Measurements from ENCODE around the gene NTN4. TPM values are rescaled to one million over a fixed set of nuclear protein-coding genes. Genes with fewer than 3 reads are reported as not detected.

The NTN4 gene
- total and polyA plus RNA-seq, 2 donors: 2.4 to 21.9 TPM

DNA sequence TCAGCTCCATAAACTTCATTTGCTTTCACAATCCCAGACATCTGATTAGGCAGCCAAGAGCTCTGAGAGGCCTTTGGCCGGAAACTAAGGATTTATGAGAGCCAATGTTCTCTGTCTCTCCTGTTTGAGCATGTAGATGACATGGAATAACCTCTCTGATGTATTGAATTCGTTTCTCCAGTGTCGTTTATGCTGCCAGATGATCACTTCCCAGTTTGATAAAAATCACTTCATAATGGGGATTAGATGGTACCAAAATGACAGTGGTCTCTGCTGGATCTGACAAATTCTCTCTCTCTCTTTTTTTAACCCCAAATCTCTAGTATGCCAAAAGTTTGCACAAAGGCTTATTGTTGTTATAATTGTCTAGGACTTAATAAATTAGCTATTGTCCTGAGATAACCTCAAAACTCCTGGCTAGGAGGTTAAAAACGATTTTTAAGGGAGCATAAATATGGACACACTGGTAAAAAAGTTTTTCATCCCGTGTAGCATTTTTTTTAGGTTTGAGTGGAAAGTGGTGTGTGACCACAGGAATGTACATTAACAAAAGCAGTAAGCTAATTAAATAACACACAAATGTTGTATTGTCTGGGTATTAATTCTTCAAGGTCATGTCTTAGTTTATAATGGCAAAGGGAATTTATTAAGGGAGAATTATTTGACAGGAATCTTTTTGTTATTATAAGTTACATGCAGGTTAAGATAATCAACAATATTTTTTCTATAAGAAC lies 156.7 kb downstream of the NTN4 start:
- Histone ChIP-seq H3K4me1 (ENCODE audit: control insufficient read depth in 2 of 2, insufficient read depth in 2 of 2, low read length in 2 of 2) (no peaks in the 10 kb centered on the region), H3K27me3 (ENCODE audit: control insufficient read depth in 2 of 2, insufficient read depth in 1 of 2, low read length in 1 of 2) (no peaks in the 10 kb centered on the region), H3K9me3 (ENCODE audit: control insufficient read depth in 2 of 2, insufficient read depth in 1 of 2, low read length in 1 of 2) (no peaks in the 10 kb centered on the region), H3K36me3 (ENCODE audit: control insufficient read depth in 2 of 2, insufficient read depth in 2 of 2, low read length in 1 of 2) (no peaks in the 10 kb centered on the region), H3K27ac (ENCODE audit: low read depth in 1 of 2, low read length in 1 of 2) (no peak overlapping the region), H3K4me3 (ENCODE audit: low read length in 2 of 2) (no peak overlapping the region)
- 74% methylated on average over 5 of the region's 5 CpGs for WGBS
- DNase-seq (ENCODE audit: low read depth in 6 of 9, low spot score in 9 of 9): no peak

DNA sequence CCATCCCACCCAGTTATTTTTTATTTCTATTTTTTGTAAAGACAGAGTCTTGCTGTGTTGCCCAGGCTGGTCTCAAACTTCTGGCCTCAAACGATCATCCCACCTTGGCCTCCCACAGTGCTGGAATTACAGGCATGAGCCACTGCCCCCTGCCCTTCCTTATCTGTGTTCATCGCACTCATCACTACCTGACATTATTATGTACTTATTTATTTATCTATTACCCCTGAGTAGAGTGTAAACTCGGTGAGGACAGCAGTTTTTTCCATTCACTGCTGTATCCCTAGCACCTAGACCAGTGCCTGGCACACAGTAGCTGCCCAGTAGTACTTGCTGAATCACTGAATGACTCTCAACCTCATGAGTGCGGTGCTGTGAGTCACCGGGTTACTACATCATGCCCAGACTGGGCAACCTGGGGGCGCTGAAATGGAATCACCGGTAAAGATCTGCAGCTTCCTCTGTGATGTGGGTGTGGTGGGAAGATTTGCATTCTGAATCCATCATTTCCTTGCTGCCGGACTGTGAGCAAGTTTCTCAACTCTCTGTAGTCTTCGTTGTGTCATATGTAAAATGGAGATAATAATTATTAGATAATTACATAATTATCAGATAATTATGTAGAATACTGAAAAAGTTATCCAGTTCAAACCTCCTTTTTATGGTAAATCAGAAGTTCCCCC lies 157.4 kb downstream of the NTN4 start:
- DNase-seq (ENCODE audit: low read depth in 6 of 9, low spot score in 9 of 9): no peak
- Histone ChIP-seq H3K27ac (ENCODE audit: low read depth in 1 of 2, low read length in 1 of 2) (peak overlapping the region in 1 of 2 donors; percentile 25), H3K27me3 (ENCODE audit: control insufficient read depth in 2 of 2, insufficient read depth in 1 of 2, low read length in 1 of 2) (no peaks in the 10 kb centered on the region), H3K9me3 (ENCODE audit: control insufficient read depth in 2 of 2, insufficient read depth in 1 of 2, low read length in 1 of 2) (no peaks in the 10 kb centered on the region), H3K4me3 (ENCODE audit: low read length in 2 of 2) (no peak overlapping the region), H3K36me3 (ENCODE audit: control insufficient read depth in 2 of 2, insufficient read depth in 2 of 2, low read length in 1 of 2) (no peaks in the 10 kb centered on the region), H3K4me1 (ENCODE audit: control insufficient read depth in 2 of 2, insufficient read depth in 2 of 2, low read length in 2 of 2) (no peaks in the 10 kb centered on the region)
- 94% methylated on average over 9 of the region's 9 CpGs for WGBS

DNA sequence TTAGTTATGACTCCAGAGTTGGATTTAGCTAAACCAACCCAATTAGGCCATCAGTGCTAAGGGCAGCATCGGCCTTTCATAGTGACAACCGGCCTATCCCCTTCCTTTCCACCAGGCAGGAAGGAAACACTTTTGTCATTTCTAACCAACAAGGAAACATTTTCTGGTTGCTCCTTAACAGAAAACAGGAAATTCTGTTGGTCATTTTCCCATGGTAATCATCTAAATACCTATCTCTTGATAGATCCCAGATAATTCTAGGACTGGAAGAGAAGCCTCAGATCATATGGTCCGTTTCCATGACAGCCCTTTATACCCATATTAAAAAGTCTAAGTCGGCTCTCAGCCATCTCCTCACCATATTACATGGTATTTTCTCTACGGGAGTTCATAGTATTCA lies 160.1 kb downstream of the NTN4 start:
- Histone ChIP-seq H3K9me3 (ENCODE audit: control insufficient read depth in 2 of 2, insufficient read depth in 1 of 2, low read length in 1 of 2) (no peaks in the 10 kb centered on the region), H3K4me3 (ENCODE audit: low read length in 2 of 2) (no peak overlapping the region), H3K36me3 (ENCODE audit: control insufficient read depth in 2 of 2, insufficient read depth in 2 of 2, low read length in 1 of 2) (no peaks in the 10 kb centered on the region), H3K27ac (ENCODE audit: low read depth in 1 of 2, low read length in 1 of 2) (no peak overlapping the region), H3K27me3 (ENCODE audit: control insufficient read depth in 2 of 2, insufficient read depth in 1 of 2, low read length in 1 of 2) (no peaks in the 10 kb centered on the region), H3K4me1 (ENCODE audit: control insufficient read depth in 2 of 2, insufficient read depth in 2 of 2, low read length in 2 of 2) (no peaks in the 10 kb centered on the region)
- DNase-seq (ENCODE audit: low read depth in 6 of 9, low spot score in 9 of 9): no peak
- 94% methylated on average over 5 of the region's 5 CpGs for WGBS

DNA sequence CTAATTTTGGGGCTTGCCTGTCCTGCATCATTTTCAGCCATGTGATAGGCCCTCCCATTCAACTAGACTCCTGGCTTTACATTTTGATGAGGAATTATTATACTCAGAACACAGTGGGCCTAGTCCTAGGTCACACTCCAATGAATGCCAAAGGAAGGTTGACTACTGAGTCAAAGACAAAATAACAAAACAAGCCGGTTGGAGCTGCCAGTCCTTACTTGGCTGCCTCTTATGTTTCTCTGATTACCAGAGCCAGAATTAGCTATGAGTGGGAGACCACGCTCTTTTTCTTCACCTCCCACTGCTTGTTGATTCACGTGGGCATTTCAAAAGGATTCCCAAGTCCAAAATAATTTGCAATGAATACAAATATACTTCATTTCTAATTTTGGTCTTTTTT lies 161.2 kb downstream of the NTN4 start:
- WGBS: 79% methylated on average over 3 of the region's 3 CpGs
- no peaks in the 10 kb centered on the region for H3K9me3 ChIP-seq (ENCODE audit: control insufficient read depth in 2 of 2, insufficient read depth in 1 of 2, low read length in 1 of 2)
- no peak overlapping the region for H3K27ac ChIP-seq (ENCODE audit: low read depth in 1 of 2, low read length in 1 of 2)
- no peaks in the 10 kb centered on the region for H3K4me1 ChIP-seq (ENCODE audit: control insufficient read depth in 2 of 2, insufficient read depth in 2 of 2, low read length in 2 of 2)
- no peak for DNase-seq (ENCODE audit: low read depth in 6 of 9, low spot score in 9 of 9)
- no peak overlapping the region for H3K4me3 ChIP-seq (ENCODE audit: low read length in 2 of 2)
- H3K36me3 ChIP-seq (ENCODE audit: control insufficient read depth in 2 of 2, insufficient read depth in 2 of 2, low read length in 1 of 2): no peaks in the 10 kb centered on the region
- H3K27me3 ChIP-seq (ENCODE audit: control insufficient read depth in 2 of 2, insufficient read depth in 1 of 2, low read length in 1 of 2): no peaks in the 10 kb centered on the region

DNA sequence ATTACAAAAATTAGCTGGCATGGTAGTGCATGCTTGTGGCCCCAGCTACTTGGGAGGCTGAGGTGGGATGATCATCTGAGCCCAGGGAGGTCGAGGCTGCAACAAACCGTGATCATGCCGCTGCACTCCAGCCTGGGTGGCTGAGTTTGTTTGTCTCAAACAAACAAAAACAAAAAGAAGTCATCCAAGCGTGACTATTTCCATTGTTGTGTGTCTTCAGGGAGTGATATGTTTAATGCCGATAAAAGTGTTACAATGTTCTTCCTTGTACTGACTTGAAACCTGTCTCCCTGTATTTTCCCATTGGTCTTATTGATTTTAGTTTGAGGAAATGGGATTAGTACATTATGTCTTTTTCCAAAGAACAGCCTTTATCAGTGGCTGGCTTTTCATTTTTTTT lies 163.7 kb downstream of the NTN4 start:
- no peaks in the 10 kb centered on the region for H3K36me3 ChIP-seq (ENCODE audit: control insufficient read depth in 2 of 2, insufficient read depth in 2 of 2, low read length in 1 of 2)
- no peaks in the 10 kb centered on the region for H3K9me3 ChIP-seq (ENCODE audit: control insufficient read depth in 2 of 2, insufficient read depth in 1 of 2, low read length in 1 of 2)
- no peak for DNase-seq (ENCODE audit: low read depth in 6 of 9, low spot score in 9 of 9)
- H3K27me3 ChIP-seq (ENCODE audit: control insufficient read depth in 2 of 2, insufficient read depth in 1 of 2, low read length in 1 of 2): no peaks in the 10 kb centered on the region
- no peaks in the 10 kb centered on the region for H3K4me1 ChIP-seq (ENCODE audit: control insufficient read depth in 2 of 2, insufficient read depth in 2 of 2, low read length in 2 of 2)
- no peak overlapping the region for H3K27ac ChIP-seq (ENCODE audit: low read depth in 1 of 2, low read length in 1 of 2)
- no peak overlapping the region for H3K4me3 ChIP-seq (ENCODE audit: low read length in 2 of 2)
- 95% methylated on average over 5 of the region's 5 CpGs for WGBS

DNA sequence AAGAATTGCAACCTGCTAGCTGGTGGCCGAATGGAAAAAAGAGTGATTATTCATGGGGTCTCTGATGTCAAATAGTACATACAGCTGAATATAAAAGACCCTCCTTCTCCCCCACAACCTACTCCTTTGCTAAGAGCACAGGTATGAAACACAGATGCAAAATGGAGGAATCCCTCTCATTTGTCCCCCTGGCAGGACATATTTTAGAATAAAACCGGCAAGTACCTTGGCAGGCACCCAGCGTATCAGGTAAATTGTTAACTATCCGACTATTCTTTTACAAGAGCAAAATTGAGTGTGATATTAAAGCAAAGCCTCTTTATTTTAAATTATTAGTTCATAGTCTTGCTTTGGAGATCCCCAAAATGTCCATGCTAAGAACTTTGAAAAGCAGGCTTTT lies 165.6 kb downstream of the NTN4 start:
- Histone ChIP-seq H3K27me3 (ENCODE audit: control insufficient read depth in 2 of 2, insufficient read depth in 1 of 2, low read length in 1 of 2) (no peaks in the 10 kb centered on the region), H3K4me3 (ENCODE audit: low read length in 2 of 2) (no peak overlapping the region), H3K9me3 (ENCODE audit: control insufficient read depth in 2 of 2, insufficient read depth in 1 of 2, low read length in 1 of 2) (no peaks in the 10 kb centered on the region), H3K4me1 (ENCODE audit: control insufficient read depth in 2 of 2, insufficient read depth in 2 of 2, low read length in 2 of 2) (no peaks in the 10 kb centered on the region), H3K36me3 (ENCODE audit: control insufficient read depth in 2 of 2, insufficient read depth in 2 of 2, low read length in 1 of 2) (no peaks in the 10 kb centered on the region), H3K27ac (ENCODE audit: low read depth in 1 of 2, low read length in 1 of 2) (no peak overlapping the region)
- no peak for DNase-seq (ENCODE audit: low read depth in 6 of 9, low spot score in 9 of 9)
- 91% methylated on average over 4 of the region's 4 CpGs for WGBS

DNA sequence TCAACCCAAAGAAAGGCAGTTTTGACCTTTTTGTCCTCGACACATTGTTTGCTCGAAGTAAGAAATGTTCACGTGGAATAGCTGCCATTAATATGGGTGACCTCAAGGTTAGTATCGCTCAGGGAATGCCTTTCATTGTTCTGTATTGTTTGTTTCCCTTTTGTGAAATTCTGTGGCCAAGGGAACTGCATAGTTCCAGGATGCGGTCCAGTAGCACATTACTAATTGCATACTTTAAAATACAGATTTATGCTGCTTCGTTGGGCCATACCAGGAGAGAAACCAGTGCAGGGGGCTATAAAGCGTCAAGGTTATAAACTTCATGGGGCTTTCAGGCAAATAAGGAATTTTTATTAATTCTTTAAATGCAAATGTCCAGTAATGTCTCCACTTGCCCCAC lies 166.0 kb downstream of the NTN4 start:
- 84% methylated on average over 7 of the region's 7 CpGs for WGBS
- Histone ChIP-seq H3K36me3 (ENCODE audit: control insufficient read depth in 2 of 2, insufficient read depth in 2 of 2, low read length in 1 of 2) (no peaks in the 10 kb centered on the region), H3K9me3 (ENCODE audit: control insufficient read depth in 2 of 2, insufficient read depth in 1 of 2, low read length in 1 of 2) (no peaks in the 10 kb centered on the region), H3K4me3 (ENCODE audit: low read length in 2 of 2) (no peak overlapping the region), H3K27me3 (ENCODE audit: control insufficient read depth in 2 of 2, insufficient read depth in 1 of 2, low read length in 1 of 2) (no peaks in the 10 kb centered on the region), H3K4me1 (ENCODE audit: control insufficient read depth in 2 of 2, insufficient read depth in 2 of 2, low read length in 2 of 2) (no peaks in the 10 kb centered on the region), H3K27ac (ENCODE audit: low read depth in 1 of 2, low read length in 1 of 2) (no peak overlapping the region)
- no peak for DNase-seq (ENCODE audit: low read depth in 6 of 9, low spot score in 9 of 9)

DNA sequence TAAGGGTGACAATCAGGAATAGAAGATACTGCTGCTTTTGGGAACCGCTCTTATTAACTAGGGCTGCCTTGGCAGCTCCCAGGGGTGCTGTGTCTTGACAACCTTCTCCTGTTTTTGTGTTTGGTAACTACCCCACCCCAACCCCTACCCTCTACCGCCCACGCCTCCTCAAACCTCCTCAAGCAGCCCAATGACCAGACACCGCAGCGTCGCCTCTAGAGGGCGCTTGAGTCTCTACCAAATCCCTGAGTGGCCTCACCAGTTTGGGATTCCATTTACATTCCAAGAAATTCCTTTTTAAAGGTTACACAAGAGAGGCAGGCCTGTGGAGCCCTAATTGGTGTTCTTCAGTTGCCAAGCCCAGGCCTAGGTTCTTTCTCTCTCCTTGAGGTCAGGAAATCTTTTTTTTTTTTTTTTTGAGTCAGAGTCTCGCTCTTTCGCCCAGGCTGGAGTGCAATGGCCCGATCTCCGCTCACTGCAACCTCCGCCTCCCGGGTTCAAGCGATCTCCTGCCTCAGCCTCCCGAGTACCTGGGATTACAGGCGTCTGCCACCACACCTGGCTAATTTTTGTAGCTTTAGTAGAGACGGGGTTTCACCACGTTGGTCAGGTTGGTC lies 166.9 kb downstream of the NTN4 start:
- WGBS: 52% methylated on average over 14 of the region's 18 CpGs
- H3K9me3 ChIP-seq (ENCODE audit: control insufficient read depth in 2 of 2, insufficient read depth in 1 of 2, low read length in 1 of 2): no peaks in the 10 kb centered on the region
- no peak overlapping the region for H3K27ac ChIP-seq (ENCODE audit: low read depth in 1 of 2, low read length in 1 of 2)
- H3K4me3 ChIP-seq (ENCODE audit: low read length in 2 of 2): no peak overlapping the region
- DNase-seq (ENCODE audit: low read depth in 6 of 9, low spot score in 9 of 9): peak in 6 of 9 donors; percentile 2 to 32 (median 6)
- H3K27me3 ChIP-seq (ENCODE audit: control insufficient read depth in 2 of 2, insufficient read depth in 1 of 2, low read length in 1 of 2): no peaks in the 10 kb centered on the region
- H3K36me3 ChIP-seq (ENCODE audit: control insufficient read depth in 2 of 2, insufficient read depth in 2 of 2, low read length in 1 of 2): no peaks in the 10 kb centered on the region
- H3K4me1 ChIP-seq (ENCODE audit: control insufficient read depth in 2 of 2, insufficient read depth in 2 of 2, low read length in 2 of 2): no peaks in the 10 kb centered on the region

DNA sequence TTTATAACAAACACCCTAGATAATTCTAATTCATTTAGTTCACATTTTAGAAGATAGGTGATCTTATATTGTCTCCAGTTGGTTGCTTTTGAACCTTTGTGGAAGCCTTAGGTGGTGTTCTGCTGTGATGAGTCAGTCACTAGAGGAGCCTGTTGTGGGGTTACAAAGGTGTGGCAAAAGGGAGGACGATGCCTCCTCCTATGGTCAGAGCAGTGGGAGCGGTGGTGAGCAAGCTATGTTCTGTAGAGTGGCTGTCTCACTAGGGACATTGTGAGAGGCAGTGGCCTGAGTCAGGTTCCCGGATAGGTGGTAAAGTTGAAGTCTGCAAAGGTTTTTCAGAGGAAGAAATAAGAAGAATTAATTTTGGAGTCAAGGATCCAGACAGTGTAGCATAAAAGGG lies 167.7 kb downstream of the NTN4 start:
- no peaks in the 10 kb centered on the region for H3K9me3 ChIP-seq (ENCODE audit: control insufficient read depth in 2 of 2, insufficient read depth in 1 of 2, low read length in 1 of 2)
- no peak overlapping the region for H3K27ac ChIP-seq (ENCODE audit: low read depth in 1 of 2, low read length in 1 of 2)
- WGBS: over 99% methylated on average over 3 of the region's 3 CpGs

More for the DNA sequence above, 167.7 kb downstream of the NTN4 start:
- Histone ChIP-seq H3K27me3 (ENCODE audit: control insufficient read depth in 2 of 2, insufficient read depth in 1 of 2, low read length in 1 of 2) (no peaks in the 10 kb centered on the region), H3K4me3 (ENCODE audit: low read length in 2 of 2) (no peak overlapping the region), H3K4me1 (ENCODE audit: control insufficient read depth in 2 of 2, insufficient read depth in 2 of 2, low read length in 2 of 2) (no peaks in the 10 kb centered on the region), H3K36me3 (ENCODE audit: control insufficient read depth in 2 of 2, insufficient read depth in 2 of 2, low read length in 1 of 2) (no peaks in the 10 kb centered on the region)
- DNase-seq (ENCODE audit: low read depth in 6 of 9, low spot score in 9 of 9): no peak
